HEK293 (cell line): ENCODE data around the gene NCKAP5.

Experiments used
- MEIS1 ChIP-seq: sonication (generic); formaldehyde crosslinking; IDR thresholded peaks from 2 replicates; pipeline ENCODE4 v1.8.1; 2022; ENCODE audit warnings: missing genetic modification reagents, mild to moderate bottlenecking, borderline replicate concordance
- SETDB1 ChIP-seq: IDR thresholded peaks from one replicate; pipeline ENCODE4 v1.6.1; 2017; ENCODE audit warnings: mild to moderate bottlenecking, low read length, moderate library complexity, mixed read lengths; ENCODE audit not compliant: insufficient read length
- ZSCAN16 ChIP-seq: fragments of 450-650 bp; formaldehyde crosslinking; IDR thresholded peaks from 2 replicates; pipeline ENCODE4 v1.5.1; 2016; ENCODE audit warnings: missing biosample characterization, missing genetic modification characterization
- TF ChIP-seq, protein P1 (sequence below): fragments of 450-650 bp; formaldehyde crosslinking; IDR thresholded peaks from 2 replicates; pipeline ENCODE4 v1.5.1; 2016; ENCODE audit warnings: missing biosample characterization, missing genetic modification characterization
- TF ChIP-seq, protein P2 (sequence below): fragments of 450-650 bp; IDR thresholded peaks from 2 replicates; pipeline ENCODE4 v1.5.1; 2018; ENCODE audit warnings: missing biosample characterization, missing genetic modification characterization
- TF ChIP-seq, protein P3 (sequence below): fragments of 450-650 bp; formaldehyde crosslinking; IDR thresholded peaks from 2 replicates; pipeline ENCODE4 v1.5.1; 2016; ENCODE audit warnings: missing biosample characterization, missing genetic modification characterization, low read depth

DNA sequence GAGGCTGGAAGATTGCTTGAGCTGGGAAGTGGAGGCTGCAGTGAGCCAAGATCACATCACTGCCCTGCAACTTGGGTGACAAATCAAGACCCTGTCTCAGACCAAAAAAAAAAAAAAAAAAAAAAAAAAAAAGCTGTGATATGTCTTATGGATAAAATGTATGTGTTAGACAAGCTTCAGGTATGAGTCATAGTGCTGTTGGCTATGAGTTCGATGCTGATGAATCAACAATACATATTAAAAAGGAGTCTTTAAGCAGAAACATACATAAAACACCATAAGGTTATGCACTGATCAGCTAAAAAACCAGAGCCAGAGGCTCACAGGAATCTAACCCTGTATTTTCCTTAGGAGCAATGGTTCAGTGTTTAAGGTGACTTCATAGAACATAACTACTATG is 332.3 kb downstream of the NCKAP5 start:
- TF ChIP-seq, protein P1, sequence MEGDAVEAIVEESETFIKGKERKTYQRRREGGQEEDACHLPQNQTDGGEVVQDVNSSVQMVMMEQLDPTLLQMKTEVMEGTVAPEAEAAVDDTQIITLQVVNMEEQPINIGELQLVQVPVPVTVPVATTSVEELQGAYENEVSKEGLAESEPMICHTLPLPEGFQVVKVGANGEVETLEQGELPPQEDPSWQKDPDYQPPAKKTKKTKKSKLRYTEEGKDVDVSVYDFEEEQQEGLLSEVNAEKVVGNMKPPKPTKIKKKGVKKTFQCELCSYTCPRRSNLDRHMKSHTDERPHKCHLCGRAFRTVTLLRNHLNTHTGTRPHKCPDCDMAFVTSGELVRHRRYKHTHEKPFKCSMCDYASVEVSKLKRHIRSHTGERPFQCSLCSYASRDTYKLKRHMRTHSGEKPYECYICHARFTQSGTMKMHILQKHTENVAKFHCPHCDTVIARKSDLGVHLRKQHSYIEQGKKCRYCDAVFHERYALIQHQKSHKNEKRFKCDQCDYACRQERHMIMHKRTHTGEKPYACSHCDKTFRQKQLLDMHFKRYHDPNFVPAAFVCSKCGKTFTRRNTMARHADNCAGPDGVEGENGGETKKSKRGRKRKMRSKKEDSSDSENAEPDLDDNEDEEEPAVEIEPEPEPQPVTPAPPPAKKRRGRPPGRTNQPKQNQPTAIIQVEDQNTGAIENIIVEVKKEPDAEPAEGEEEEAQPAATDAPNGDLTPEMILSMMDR (tag by site-specific recombination): no peak
- no peak for TF ChIP-seq MEIS1 (CRISPR knock-in tag)
- TF ChIP-seq, protein P2, sequence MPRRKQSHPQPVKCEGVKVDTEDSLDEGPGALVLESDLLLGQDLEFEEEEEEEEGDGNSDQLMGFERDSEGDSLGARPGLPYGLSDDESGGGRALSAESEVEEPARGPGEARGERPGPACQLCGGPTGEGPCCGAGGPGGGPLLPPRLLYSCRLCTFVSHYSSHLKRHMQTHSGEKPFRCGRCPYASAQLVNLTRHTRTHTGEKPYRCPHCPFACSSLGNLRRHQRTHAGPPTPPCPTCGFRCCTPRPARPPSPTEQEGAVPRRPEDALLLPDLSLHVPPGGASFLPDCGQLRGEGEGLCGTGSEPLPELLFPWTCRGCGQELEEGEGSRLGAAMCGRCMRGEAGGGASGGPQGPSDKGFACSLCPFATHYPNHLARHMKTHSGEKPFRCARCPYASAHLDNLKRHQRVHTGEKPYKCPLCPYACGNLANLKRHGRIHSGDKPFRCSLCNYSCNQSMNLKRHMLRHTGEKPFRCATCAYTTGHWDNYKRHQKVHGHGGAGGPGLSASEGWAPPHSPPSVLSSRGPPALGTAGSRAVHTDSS (tag by site-specific recombination): no peak
- TF ChIP-seq, protein P3, sequence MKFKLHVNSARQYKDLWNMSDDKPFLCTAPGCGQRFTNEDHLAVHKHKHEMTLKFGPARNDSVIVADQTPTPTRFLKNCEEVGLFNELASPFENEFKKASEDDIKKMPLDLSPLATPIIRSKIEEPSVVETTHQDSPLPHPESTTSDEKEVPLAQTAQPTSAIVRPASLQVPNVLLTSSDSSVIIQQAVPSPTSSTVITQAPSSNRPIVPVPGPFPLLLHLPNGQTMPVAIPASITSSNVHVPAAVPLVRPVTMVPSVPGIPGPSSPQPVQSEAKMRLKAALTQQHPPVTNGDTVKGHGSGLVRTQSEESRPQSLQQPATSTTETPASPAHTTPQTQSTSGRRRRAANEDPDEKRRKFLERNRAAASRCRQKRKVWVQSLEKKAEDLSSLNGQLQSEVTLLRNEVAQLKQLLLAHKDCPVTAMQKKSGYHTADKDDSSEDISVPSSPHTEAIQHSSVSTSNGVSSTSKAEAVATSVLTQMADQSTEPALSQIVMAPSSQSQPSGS (tag by site-specific recombination): no peak
- no peak for TF ChIP-seq SETDB1
- no peak for TF ChIP-seq ZSCAN16
